GM12872 (cell line): ENCODE measurements around the gene ADSS1.

Source experiments
- TF ChIP-seq, protein P1 (sequence below): IDR thresholded peaks from 3 replicates; pipeline ENCODE4 v1.5.1; 2011; ENCODE audit warnings: low read depth, mild to moderate bottlenecking, low read length, moderate library complexity; ENCODE audit not compliant: insufficient read depth

The ADSS1 gene

DNA sequence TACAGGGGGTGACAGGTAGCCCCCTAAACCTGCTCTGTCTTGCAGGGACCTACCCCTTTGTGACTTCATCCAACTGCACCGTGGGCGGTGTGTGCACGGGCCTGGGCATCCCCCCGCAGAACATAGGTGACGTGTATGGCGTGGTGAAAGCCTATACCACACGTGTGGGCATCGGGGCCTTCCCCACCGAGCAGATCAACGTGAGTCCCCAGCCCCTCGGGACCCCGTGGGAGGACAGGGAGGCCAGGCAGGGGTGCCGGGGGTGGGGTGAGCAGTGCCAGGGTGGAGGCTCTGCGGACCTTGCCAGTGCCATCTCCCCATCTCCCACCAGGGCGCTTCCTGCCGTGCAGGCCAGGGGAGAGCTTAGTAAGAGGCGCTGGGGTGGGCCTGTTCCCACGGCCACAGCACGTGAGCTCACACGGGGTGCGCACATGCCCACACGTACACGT is 17.8 kb downstream of the ADSS1 start:
- TF ChIP-seq, protein P1, sequence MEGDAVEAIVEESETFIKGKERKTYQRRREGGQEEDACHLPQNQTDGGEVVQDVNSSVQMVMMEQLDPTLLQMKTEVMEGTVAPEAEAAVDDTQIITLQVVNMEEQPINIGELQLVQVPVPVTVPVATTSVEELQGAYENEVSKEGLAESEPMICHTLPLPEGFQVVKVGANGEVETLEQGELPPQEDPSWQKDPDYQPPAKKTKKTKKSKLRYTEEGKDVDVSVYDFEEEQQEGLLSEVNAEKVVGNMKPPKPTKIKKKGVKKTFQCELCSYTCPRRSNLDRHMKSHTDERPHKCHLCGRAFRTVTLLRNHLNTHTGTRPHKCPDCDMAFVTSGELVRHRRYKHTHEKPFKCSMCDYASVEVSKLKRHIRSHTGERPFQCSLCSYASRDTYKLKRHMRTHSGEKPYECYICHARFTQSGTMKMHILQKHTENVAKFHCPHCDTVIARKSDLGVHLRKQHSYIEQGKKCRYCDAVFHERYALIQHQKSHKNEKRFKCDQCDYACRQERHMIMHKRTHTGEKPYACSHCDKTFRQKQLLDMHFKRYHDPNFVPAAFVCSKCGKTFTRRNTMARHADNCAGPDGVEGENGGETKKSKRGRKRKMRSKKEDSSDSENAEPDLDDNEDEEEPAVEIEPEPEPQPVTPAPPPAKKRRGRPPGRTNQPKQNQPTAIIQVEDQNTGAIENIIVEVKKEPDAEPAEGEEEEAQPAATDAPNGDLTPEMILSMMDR, result no peak

DNA sequence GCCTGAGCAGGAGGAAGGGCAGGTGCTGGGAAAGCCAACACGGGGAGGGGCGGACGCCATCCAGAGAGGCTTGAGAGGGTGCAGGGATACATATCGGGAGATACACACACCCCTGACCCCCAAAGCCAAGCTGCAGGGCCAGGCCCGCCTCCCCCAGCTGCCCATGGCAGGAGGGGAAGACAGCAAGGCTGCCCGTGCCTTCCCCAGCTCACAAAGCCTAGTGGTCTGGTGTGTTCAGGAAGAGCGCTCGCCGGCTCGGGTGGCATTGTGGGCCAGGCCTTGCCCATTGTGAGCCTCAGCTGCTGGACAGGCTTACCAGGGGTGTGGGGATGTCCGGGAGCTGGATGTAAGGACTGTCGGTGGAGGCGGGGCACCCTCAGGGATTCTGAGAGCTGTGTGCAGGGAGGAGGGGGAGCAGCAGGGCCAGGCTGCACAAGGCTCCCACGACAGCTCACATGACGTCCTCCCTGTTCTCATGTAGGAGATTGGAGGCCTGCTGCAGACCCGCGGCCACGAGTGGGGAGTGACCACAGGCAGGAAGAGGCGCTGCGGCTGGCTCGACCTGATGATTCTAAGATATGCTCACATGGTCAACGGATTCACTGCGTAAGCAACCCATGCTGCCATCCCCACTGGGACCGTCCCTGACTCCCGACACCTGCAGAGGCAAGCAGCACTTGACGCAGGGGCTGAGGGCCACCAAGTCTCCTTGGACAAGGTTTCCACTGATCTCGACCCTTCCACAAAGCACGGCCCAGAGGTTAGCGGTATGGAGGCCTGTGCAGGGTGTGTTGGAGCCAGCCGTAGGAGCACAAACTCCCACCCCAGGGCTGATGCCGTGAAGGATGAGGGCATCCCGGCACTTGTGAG is 18.8 kb downstream of the ADSS1 start:
- TF ChIP-seq, protein P1, result no peak

- TF ChIP-seq, protein P1, result no peak
Measured at GRCh38 chr14:104743461-104744380, 19.7 kb downstream of the ADSS1 start.

- TF ChIP-seq, protein P1, result no peak
Measured at GRCh38 chr14:104744484-104744883, 20.5 kb downstream of the ADSS1 start.

DNA sequence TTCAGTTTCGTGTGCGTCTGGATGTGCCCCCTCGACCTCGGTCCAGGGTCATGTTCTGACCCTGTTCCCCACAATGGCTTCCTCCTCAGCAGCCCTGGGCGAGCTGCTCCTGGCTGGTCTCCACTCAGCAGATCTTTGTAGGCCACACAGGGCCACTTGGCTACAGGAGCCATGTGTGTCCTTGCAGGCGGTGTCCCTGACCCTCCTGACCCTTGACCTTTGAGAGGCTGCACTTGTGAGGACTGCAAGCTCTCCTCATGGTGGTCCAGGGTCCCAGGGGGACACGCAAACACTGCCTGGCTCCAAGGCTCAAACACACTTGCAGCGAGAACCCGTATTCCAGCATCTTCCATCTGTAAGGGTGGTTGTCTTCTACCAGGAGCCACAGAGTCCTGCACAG is 21.4 kb downstream of the ADSS1 start:
- TF ChIP-seq, protein P1, result no peak

- TF ChIP-seq, protein P1, result no peak
Measured at GRCh38 chr14:104746071-104746545, 22.1 kb downstream of the ADSS1 start.

GRCh38 chr14:104746934-104747481 is 23.0 kb downstream of the ADSS1 start:
- TF ChIP-seq, protein P1, result no peak
